ENCODE data around the gene RABL6. TPM values are rescaled to one million over a fixed set of nuclear protein-coding genes. Genes with fewer than 3 reads are reported as not detected.
A peak's percentile ranks its signal among the peaks of the same experiment; 100 is the strongest.

RABL6 gene
- total and polyA plus RNA-seq, 2 experiments from 2014 or later, result 101 to 153 TPM

DNA sequence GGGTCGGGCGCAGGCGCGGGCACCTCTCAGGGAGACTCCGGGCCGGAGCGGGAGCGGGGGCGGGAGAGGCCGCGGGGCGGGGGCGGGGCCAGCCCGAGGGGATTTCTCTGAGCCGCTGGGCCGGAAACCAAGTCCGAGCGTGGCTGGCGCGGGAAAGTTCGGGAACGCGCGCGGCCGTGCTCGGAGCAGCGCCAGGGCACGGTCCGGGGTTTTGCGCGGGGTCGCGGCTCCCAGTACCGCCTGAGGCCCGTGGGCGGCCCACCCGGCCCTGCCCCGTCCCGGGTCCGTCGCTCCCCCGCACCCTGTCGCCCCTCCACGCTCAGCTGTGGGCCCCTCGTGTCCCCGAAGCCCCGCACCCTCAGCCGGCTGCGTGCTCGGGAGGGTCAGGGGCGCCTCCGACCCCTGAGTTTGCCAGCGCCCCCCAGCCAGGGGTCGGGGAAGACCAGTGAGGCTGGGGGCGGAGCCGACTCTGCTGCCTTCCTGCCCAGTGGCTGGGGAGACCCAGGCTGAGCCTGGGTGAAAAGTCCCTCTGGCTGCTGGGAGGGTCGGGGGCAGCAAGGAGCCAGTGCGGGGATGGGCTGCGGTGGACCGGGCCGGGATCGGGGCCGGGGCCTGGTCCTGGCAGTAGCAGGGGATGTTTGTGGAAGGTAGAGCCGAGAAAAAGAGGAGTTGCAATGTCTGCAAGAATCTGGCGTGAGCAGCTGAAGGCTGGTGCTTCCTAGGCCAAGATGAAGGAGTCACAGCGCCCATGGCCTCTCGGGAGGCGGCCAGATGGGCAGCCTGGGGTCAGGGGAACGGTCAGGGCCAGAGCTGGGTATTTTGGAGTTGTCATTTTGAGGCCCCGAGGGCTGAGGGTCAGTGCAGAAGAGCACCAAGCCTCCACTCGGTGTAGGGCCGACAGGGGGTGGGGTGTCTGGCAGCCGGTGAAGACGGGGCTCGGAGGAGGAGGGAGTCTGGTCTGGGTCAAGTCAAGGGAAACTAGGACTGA lies 79.2 kb downstream of the RABL6 start:
- DNase-seq (ENCODE audit: low read depth in 1 of 2, low spot score in 1 of 2), result peak in 1 of 2 donors; percentile 71
- H3K27ac ChIP-seq, result peak overlapping the region; percentile 74
- TF ChIP-seq, protein P1, sequence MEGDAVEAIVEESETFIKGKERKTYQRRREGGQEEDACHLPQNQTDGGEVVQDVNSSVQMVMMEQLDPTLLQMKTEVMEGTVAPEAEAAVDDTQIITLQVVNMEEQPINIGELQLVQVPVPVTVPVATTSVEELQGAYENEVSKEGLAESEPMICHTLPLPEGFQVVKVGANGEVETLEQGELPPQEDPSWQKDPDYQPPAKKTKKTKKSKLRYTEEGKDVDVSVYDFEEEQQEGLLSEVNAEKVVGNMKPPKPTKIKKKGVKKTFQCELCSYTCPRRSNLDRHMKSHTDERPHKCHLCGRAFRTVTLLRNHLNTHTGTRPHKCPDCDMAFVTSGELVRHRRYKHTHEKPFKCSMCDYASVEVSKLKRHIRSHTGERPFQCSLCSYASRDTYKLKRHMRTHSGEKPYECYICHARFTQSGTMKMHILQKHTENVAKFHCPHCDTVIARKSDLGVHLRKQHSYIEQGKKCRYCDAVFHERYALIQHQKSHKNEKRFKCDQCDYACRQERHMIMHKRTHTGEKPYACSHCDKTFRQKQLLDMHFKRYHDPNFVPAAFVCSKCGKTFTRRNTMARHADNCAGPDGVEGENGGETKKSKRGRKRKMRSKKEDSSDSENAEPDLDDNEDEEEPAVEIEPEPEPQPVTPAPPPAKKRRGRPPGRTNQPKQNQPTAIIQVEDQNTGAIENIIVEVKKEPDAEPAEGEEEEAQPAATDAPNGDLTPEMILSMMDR (IDR thresholded peaks at IDR 0.05; ENCODE audit: low read depth, low read length), result no peak

DNA sequence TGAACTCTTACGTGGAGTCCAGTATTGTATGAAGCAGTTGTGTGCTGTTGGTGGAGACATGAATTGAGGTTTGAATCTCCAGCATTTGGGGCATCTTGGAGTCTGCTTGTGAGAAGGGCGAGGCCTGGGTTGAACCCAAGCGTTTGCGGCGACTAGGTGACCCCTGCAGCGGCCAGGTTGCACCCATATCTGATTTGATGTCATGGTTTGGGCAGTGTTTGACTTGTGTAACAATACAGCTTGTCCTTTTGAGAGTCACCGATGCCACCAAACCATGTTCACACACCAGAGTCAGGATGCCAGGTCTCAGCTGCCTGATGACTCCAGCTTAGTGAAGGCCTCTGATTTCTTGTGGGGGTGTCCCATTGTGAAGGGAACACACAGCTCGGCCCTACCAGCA lies 80.7 kb downstream of the RABL6 start:
- Histone ChIP-seq H3K27ac (no peak overlapping the region), H3K4me3 (no peak overlapping the region), H3K9me3 (ENCODE audit: low read depth) (no peaks in the 10 kb centered on the region), H3K27me3 (no peaks in the 10 kb centered on the region), H3K36me3 (no peaks in the 10 kb centered on the region), H3K4me1 (ENCODE audit: low read depth) (no peaks in the 10 kb centered on the region)
- TF ChIP-seq, protein P1 (IDR thresholded peaks at IDR 0.05; ENCODE audit: low read depth, low read length), result no peak
- no peak for DNase-seq (ENCODE audit: low read depth in 1 of 2, low spot score in 1 of 2)

More for the DNA sequence above, 79.2 kb downstream of the RABL6 start:
- Histone ChIP-seq H3K4me1 (ENCODE audit: low read depth) (no peaks in the 10 kb centered on the region), H3K4me3 (peak overlapping the region; percentile 98), H3K9me3 (ENCODE audit: low read depth) (no peaks in the 10 kb centered on the region), H3K36me3 (no peaks in the 10 kb centered on the region), H3K27me3 (no peaks in the 10 kb centered on the region)

DNA sequence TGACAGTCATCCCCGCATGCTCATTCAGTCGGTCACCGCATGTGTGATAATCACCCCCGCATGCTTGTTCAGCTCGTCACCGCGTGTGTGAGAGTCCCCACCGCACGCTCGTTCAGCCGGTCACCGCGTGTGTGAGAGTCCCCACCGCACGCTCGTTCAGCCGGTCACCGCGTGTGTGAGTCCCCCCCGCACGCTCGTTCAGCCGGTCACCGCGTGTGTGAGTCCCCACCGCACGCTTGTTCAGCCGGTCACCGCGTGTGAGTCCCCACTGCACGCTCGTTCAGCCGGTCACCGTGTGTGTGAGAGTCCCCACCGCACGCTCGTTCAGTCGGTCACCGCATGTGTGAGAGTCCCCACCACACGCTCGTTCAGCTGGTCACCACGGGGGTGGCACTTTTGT lies 82.1 kb downstream of the RABL6 start:
- DNase-seq (ENCODE audit: low read depth in 1 of 2, low spot score in 1 of 2), result no peak
- no peak overlapping the region for H3K4me3 ChIP-seq
- H3K27ac ChIP-seq, result no peak overlapping the region
- H3K36me3 ChIP-seq, result no peaks in the 10 kb centered on the region
- TF ChIP-seq, protein P1 (IDR thresholded peaks at IDR 0.05; ENCODE audit: low read depth, low read length), result no peak
- no peaks in the 10 kb centered on the region for H3K9me3 ChIP-seq (ENCODE audit: low read depth)
- no peaks in the 10 kb centered on the region for H3K27me3 ChIP-seq
- no peaks in the 10 kb centered on the region for H3K4me1 ChIP-seq (ENCODE audit: low read depth)

DNA sequence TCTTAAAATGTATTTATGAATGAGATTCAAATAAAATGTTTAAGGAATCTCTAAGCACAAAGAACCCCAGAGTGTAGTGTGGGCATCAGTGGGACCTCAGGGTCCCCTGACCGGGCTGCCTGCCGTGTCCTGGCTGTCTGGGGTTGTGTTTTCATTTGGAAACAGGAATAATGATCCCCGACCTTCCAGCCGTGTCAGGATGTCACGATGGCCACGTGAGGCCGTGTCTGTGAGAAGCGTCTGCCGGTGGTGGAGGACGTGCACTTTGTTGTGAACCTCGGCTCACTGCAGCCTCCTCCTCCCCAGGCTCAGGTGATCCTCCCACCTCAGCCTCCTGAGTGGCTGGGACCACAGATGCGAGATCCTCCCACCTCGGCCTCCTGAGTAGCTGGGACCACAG lies 82.9 kb downstream of the RABL6 start:
- no peak for DNase-seq (ENCODE audit: low read depth in 1 of 2, low spot score in 1 of 2)
- no peaks in the 10 kb centered on the region for H3K4me1 ChIP-seq (ENCODE audit: low read depth)
- no peaks in the 10 kb centered on the region for H3K27me3 ChIP-seq
- no peak overlapping the region for H3K4me3 ChIP-seq
- H3K27ac ChIP-seq, result no peak overlapping the region
- no peaks in the 10 kb centered on the region for H3K36me3 ChIP-seq
- H3K9me3 ChIP-seq (ENCODE audit: low read depth), result no peaks in the 10 kb centered on the region
- TF ChIP-seq, protein P1 (IDR thresholded peaks at IDR 0.05; ENCODE audit: low read depth, low read length), result no peak

Other genes starting within 250 kb of the RABL6 start
- gene EGFL7, start 145.0 kb upstream of the RABL6 start, total RNA-seq, result 64.1 and 82.9 TPM in 2 replicates
- gene EGFL7, start 145.0 kb upstream of the RABL6 start, polyA plus RNA-seq, result 50.9 and 90.0 TPM in 2 replicates
- gene AGPAT2, start 120.5 kb upstream of the RABL6 start, total RNA-seq, result 59.0 and 72.5 TPM in 2 replicates
- gene AGPAT2, start 120.5 kb upstream of the RABL6 start, polyA plus RNA-seq, result 103 and 104 TPM in 2 replicates
- gene DIPK1B, start 95.4 kb upstream of the RABL6 start, total RNA-seq, result 163 and 188 TPM in 2 replicates
- gene DIPK1B, start 95.4 kb upstream of the RABL6 start, polyA plus RNA-seq, result 162 and 190 TPM in 2 replicates
- gene LCN10, start 65.0 kb upstream of the RABL6 start, total RNA-seq, result 0.63 TPM in 1 of 2 replicates, not detected in the other
- gene LCN10, start 65.0 kb upstream of the RABL6 start, polyA plus RNA-seq, result 0.25 and 0.71 TPM in 2 replicates
- gene LCN6, start 59.4 kb upstream of the RABL6 start, total RNA-seq, result not detected in 2 replicates
- gene LCN6, start 59.4 kb upstream of the RABL6 start, polyA plus RNA-seq, result not detected in 2 replicates
- gene LCN8, start 49.7 kb upstream of the RABL6 start, total RNA-seq, result not detected in 2 replicates
- 0.81 TPM in 1 of 2 replicates, not detected in the other for gene LCN8, start 49.7 kb upstream of the RABL6 start, polyA plus RNA-seq
- 0.32 and 0.77 TPM in 2 replicates for gene LCN15, start 43.4 kb upstream of the RABL6 start, total RNA-seq
- gene LCN15, start 43.4 kb upstream of the RABL6 start, polyA plus RNA-seq, result 0.17 TPM in 1 of 2 replicates, not detected in the other
- gene TMEM141, start 16.6 kb upstream of the RABL6 start, total RNA-seq, result 200 and 306 TPM in 2 replicates
- gene TMEM141, start 16.6 kb upstream of the RABL6 start, polyA plus RNA-seq, result 169 and 238 TPM in 2 replicates
- gene CCDC183, start 11.6 kb upstream of the RABL6 start, total RNA-seq, result 32.4 and 49.3 TPM in 2 replicates
- gene CCDC183, start 11.6 kb upstream of the RABL6 start, polyA plus RNA-seq, result 40.1 and 43.1 TPM in 2 replicates
- 8.5 and 12.2 TPM in 2 replicates for gene AJM1, start 34.5 kb downstream of the RABL6 start, total RNA-seq
- gene AJM1, start 34.5 kb downstream of the RABL6 start, polyA plus RNA-seq, result 8.7 and 12.1 TPM in 2 replicates
- 185 and 235 TPM in 2 replicates for gene PHPT1, start 41.5 kb downstream of the RABL6 start, total RNA-seq
- 557 and 565 TPM in 2 replicates for gene PHPT1, start 41.5 kb downstream of the RABL6 start, polyA plus RNA-seq
- 22.2 and 29.7 TPM in 2 replicates for gene MAMDC4, start 44.4 kb downstream of the RABL6 start, total RNA-seq
- gene MAMDC4, start 44.4 kb downstream of the RABL6 start, polyA plus RNA-seq, result 8.7 and 17.8 TPM in 2 replicates
- gene EDF1, start 58.4 kb downstream of the RABL6 start, total RNA-seq, result 741 and 1,028 TPM in 2 replicates
- 496 and 793 TPM in 2 replicates for gene EDF1, start 58.4 kb downstream of the RABL6 start, polyA plus RNA-seq
- gene TRAF2, start 78.6 kb downstream of the RABL6 start, total RNA-seq, result 20.0 and 25.6 TPM in 2 replicates
- gene TRAF2, start 78.6 kb downstream of the RABL6 start, polyA plus RNA-seq, result 37.2 and 45.6 TPM in 2 replicates
- gene FBXW5, start 136.8 kb downstream of the RABL6 start, total RNA-seq, result 188 and 194 TPM in 2 replicates
- 117 and 119 TPM in 2 replicates for gene FBXW5, start 136.8 kb downstream of the RABL6 start, polyA plus RNA-seq
- gene C8G, start 137.3 kb downstream of the RABL6 start, total RNA-seq, result 3.4 and 10.8 TPM in 2 replicates
- 1.2 and 4.4 TPM in 2 replicates for gene C8G, start 137.3 kb downstream of the RABL6 start, polyA plus RNA-seq
- gene LCN12, start 144.3 kb downstream of the RABL6 start, total RNA-seq, result 5.0 and 11.4 TPM in 2 replicates
- gene LCN12, start 144.3 kb downstream of the RABL6 start, polyA plus RNA-seq, result 19.7 and 21.9 TPM in 2 replicates
- gene PTGDS, start 169.6 kb downstream of the RABL6 start, total RNA-seq, result 2.6 and 3.9 TPM in 2 replicates
- gene PTGDS, start 169.6 kb downstream of the RABL6 start, polyA plus RNA-seq, result 3.4 and 5.3 TPM in 2 replicates
- 0.36 TPM in 1 of 2 replicates, not detected in the other for gene LCNL1, start 175.0 kb downstream of the RABL6 start, total RNA-seq
- not detected in 2 replicates for gene LCNL1, start 175.0 kb downstream of the RABL6 start, polyA plus RNA-seq
- 94.6 and 130 TPM in 2 replicates for gene PAXX, start 184.5 kb downstream of the RABL6 start, total RNA-seq
- gene PAXX, start 184.5 kb downstream of the RABL6 start, polyA plus RNA-seq, result 102 and 110 TPM in 2 replicates
- gene CLIC3, start 188.6 kb downstream of the RABL6 start, total RNA-seq, result not detected in 2 replicates
- gene CLIC3, start 188.6 kb downstream of the RABL6 start, polyA plus RNA-seq, result 0.75 and 0.87 TPM in 2 replicates
- gene ABCA2, start 220.3 kb downstream of the RABL6 start, total RNA-seq, result 48.7 and 56.7 TPM in 2 replicates
- 30.5 and 33.3 TPM in 2 replicates for gene ABCA2, start 220.3 kb downstream of the RABL6 start, polyA plus RNA-seq
- gene FUT7, start 224.1 kb downstream of the RABL6 start, total RNA-seq, result not detected in 2 replicates
- gene FUT7, start 224.1 kb downstream of the RABL6 start, polyA plus RNA-seq, result not detected in 2 replicates
- 40.8 and 65.1 TPM in 2 replicates for gene NPDC1, start 238.2 kb downstream of the RABL6 start, total RNA-seq
- 83.5 and 94.9 TPM in 2 replicates for gene NPDC1, start 238.2 kb downstream of the RABL6 start, polyA plus RNA-seq
- gene ENTPD2, start 246.1 kb downstream of the RABL6 start, total RNA-seq, result not detected in 2 replicates
- not detected in 2 replicates for gene ENTPD2, start 246.1 kb downstream of the RABL6 start, polyA plus RNA-seq